Panc1 (cell line): Measurements from ENCODE around the gene CLPX. TPM values are rescaled to one million over a fixed set of nuclear protein-coding genes. Genes with fewer than 3 reads are reported as not detected.
"Not testable (repeated sequence)": the region's sequence is repeated elsewhere in the genome, so short reads cannot be mapped to it uniquely, and the experiment has no call there.

Experiments
- ATAC-seq: fragments of 200-7000 bp; cut with Tn5 transposase; 2 replicates; pipeline ENCODE4 v1.9.1; 2020; ENCODE audit warnings: mild to moderate bottlenecking, moderate library complexity
- BruUV-seq: library from RNA; stranded (reverse); fragments of 400-500 nt; replicated peaks from 2 replicates; lab custom pipeline; 2021; lab: Mats Ljungman, UMichigan
- CTCF ChIA-PET: fragments of 300-600 bp; sonication (Branson Sonifier 250); formaldehyde crosslinking; loops from one replicate; lab custom pipeline; 2022; ENCODE audit warnings: antibody characterized with exemption; lab: Charles Lee
- POLR2A ChIA-PET: fragments of 300-600 bp; sonication (Branson Sonifier 250); formaldehyde crosslinking; loops from one replicate; lab custom pipeline; 2022; ENCODE audit warnings: antibody characterized with exemption; lab: Charles Lee
- DNase-seq: peaks from one replicate; pipeline ENCODE4 v3.0.0-alpha.2; 2010; ENCODE audit warnings: low read depth, low spot score
- H3K27ac ChIP-seq: 2 replicates; pipeline ENCODE4 v1.5.1; 2011; ENCODE audit warnings: mild to moderate bottlenecking, low read length, inconsistent platforms
- H3K27me3 ChIP-seq: fragments of 200-500 bp; sonication (Bioruptor generic); 2 replicates; pipeline ENCODE4 v1.6.0; 2014; ENCODE audit warnings: low read length, inconsistent platforms; ENCODE audit not compliant: control insufficient read depth, insufficient read depth
- H3K36me3 ChIP-seq: fragments of 200-500 bp; sonication (Bioruptor generic); 2 replicates; pipeline ENCODE4 v1.5.1; 2014; ENCODE audit warnings: inconsistent platforms, mild to moderate bottlenecking, low read length, moderate library complexity; ENCODE audit not compliant: control insufficient read depth, insufficient read depth
- H3K4me1 ChIP-seq: 2 replicates; pipeline ENCODE4 v1.5.1; 2011; ENCODE audit warnings: inconsistent platforms, mild to moderate bottlenecking, low read length, moderate library complexity; ENCODE audit not compliant: control insufficient read depth, insufficient read depth
- H3K4me3 ChIP-seq, 2 experiments: 2 replicates each; pipeline ENCODE4 v1.5.1; 2011 to 2012; ENCODE audit warnings: low read depth in 2 of 2, low read length in 2 of 2, mild to moderate bottlenecking in 2 of 2, inconsistent platforms in 1 of 2, moderate library complexity in 1 of 2
- H3K9me3 ChIP-seq: fragments of 200-500 bp; sonication (Bioruptor generic); 2 replicates; pipeline ENCODE4 v1.5.1; 2014; ENCODE audit warnings: low read depth, mild to moderate bottlenecking, inconsistent platforms, low read length, moderate library complexity; ENCODE audit not compliant: control insufficient read depth, insufficient read depth
- CTCF ChIP-seq: fragments of 450-650 bp; IDR thresholded peaks from 2 replicates; pipeline ENCODE4 v1.5.1; 2017; ENCODE audit warnings: mild to moderate bottlenecking
- POLR2AphosphoS5 ChIP-seq: IDR thresholded peaks from 2 replicates; pipeline ENCODE4 v1.6.1; 2012; ENCODE audit warnings: mild to moderate bottlenecking, low read depth, low read length, moderate library complexity
- REST ChIP-seq, 2 experiments: IDR thresholded peaks; 2 replicates each; pipeline ENCODE4 v1.6.1; 2011 to 2012; ENCODE audit warnings: low read depth in 2 of 2, control low read depth in 1 of 2, low read length in 1 of 2, mild to moderate bottlenecking in 1 of 2, moderate library complexity in 1 of 2; ENCODE audit not compliant: insufficient read depth in 1 of 2
- SIN3A ChIP-seq: IDR thresholded peaks from 2 replicates; pipeline ENCODE4 v1.6.1; 2012; ENCODE audit warnings: low read depth, mild to moderate bottlenecking, low read length, moderate library complexity, borderline replicate concordance; ENCODE audit not compliant: insufficient read depth
- TCF7L2 ChIP-seq: IDR thresholded peaks from 2 replicates; pipeline ENCODE4 v1.6.1; 2011; ENCODE audit warnings: mild to moderate bottlenecking, low read depth, low read length, inconsistent platforms
- in situ Hi-C: cut with HindIII; loops from 2 replicates; pipeline ENCODE4 v1.10.0; 2016; ENCODE audit warnings: low sequenced_read_pairs, low pct_unique_long_range_greater_than_20kb
- intact Hi-C: fragments of 100-400 bp; cut with micrococcal nuclease; formaldehyde crosslinking; loops from one replicate; pipeline ENCODE4 v1.10.0; 2022; ENCODE audit not compliant: unreplicated experiment
- total RNA-seq: library from RNA; stranded (reverse); gene quantifications from one replicate; pipeline ENCODE4 v1.2.1, GENCODE V29; 2021; ENCODE audit not compliant: unreplicated experiment

Gene CLPX
- total RNA-seq, 1 experiment from 2014 or later, result 49.9 TPM

GRCh38 chr15:65100442-65100841 is 84.7 kb downstream of the CLPX start:
- BruUV-seq, result no TSS peak
- Histone ChIP-seq H3K27me3 (no peaks in the 10 kb centered on the region), H3K27ac (no peak overlapping the region), H3K4me3 (no peak overlapping the region), H3K4me1 (no peaks in the 10 kb centered on the region), H3K9me3 (no peaks in the 10 kb centered on the region), H3K36me3 (no peaks in the 10 kb centered on the region)
- in situ Hi-C loops, result no loop called here
- POLR2A ChIA-PET, result interaction anchor here (0.7 kb wide), 1 partner anchor 38 kb away, joined by 3 read pairs; no protein-coding TSS in a partner anchor
- ATAC-seq, result no peak
- DNase-seq, result no peak
- intact Hi-C loops, result no loop called here
- TF ChIP-seq REST (IDR thresholded peaks at IDR 0.05; ENCODE audit: insufficient read depth in 1 of 2, low read depth in 2 of 2, low read length in 1 of 2), result no peak
- TF ChIP-seq POLR2AphosphoS5, result no peak
- no peak for TF ChIP-seq SIN3A
- no peak for TF ChIP-seq TCF7L2
- no peak for TF ChIP-seq CTCF
- CTCF ChIA-PET, result no interaction called here

- H3K4me1 ChIP-seq, H3K9me3 ChIP-seq, DNase-seq, H3K4me3 ChIP-seq, H3K27ac ChIP-seq, H3K27me3 ChIP-seq, ATAC-seq, BruUV-seq, intact Hi-C loops, H3K36me3 ChIP-seq, in situ Hi-C loops: not testable (repeated sequence)
- ChIA-PET POLR2A (interaction anchor here (0.7 kb wide), 1 partner anchor 38 kb away, joined by 3 read pairs; no protein-coding TSS in a partner anchor), CTCF (interaction anchor here (0.5 kb wide), 1 partner anchor 319 kb away, joined by 7 read pairs; no protein-coding TSS in a partner anchor)
Observed at GRCh38 chr15:65099801-65100200, 85.3 kb downstream of the CLPX start.

- H3K27me3 ChIP-seq, result no peaks in the 10 kb centered on the region
- in situ Hi-C loops (no loop called here), intact Hi-C loops (no loop called here)
- no TSS peak for BruUV-seq
- ATAC-seq, result no peak
- no peak overlapping the region for H3K27ac ChIP-seq
- no peaks in the 10 kb centered on the region for H3K36me3 ChIP-seq
- H3K9me3 ChIP-seq, result no peaks in the 10 kb centered on the region
- no peak for DNase-seq
- no peak overlapping the region for H3K4me3 ChIP-seq
- ChIA-PET CTCF (interaction anchor here (0.5 kb wide), 1 partner anchor 320 kb away, joined by 7 read pairs; no protein-coding TSS in a partner anchor), POLR2A (no interaction called here)
- no peak for TF ChIP-seq CTCF
- TF ChIP-seq TCF7L2, result no peak
- no peak for TF ChIP-seq SIN3A
- no peak for TF ChIP-seq POLR2AphosphoS5
- TF ChIP-seq REST (IDR thresholded peaks at IDR 0.05; ENCODE audit: insufficient read depth in 1 of 2, low read depth in 2 of 2, low read length in 1 of 2), result no peak
- H3K4me1 ChIP-seq, result no peaks in the 10 kb centered on the region
Observed at GRCh38 chr15:65099336-65099735, 85.8 kb downstream of the CLPX start.
